Upper lobe of right lung (tissue), 1 donor: ENCODE data around the gene MYO1H. TPM values are rescaled to one million over a fixed set of nuclear protein-coding genes. Genes with fewer than 3 reads are reported as not detected.
"Not testable (repeated sequence)": the region's sequence is repeated elsewhere in the genome, so short reads cannot be mapped to it uniquely, and the experiment has no call there.

Experiments
- ATAC-seq: fragments of 200-7000 bp; cut with Tn5 transposase; one replicate; pipeline ENCODE4 v1.9.1; 2020; ENCODE audit warnings: mild to moderate bottlenecking, moderate library complexity
- DNase-seq: peaks from one replicate; pipeline ENCODE4 v3.0.0-alpha.2; 2020
- H3K27ac ChIP-seq: fragments of 200-600 bp; one replicate; pipeline ENCODE4 v1.8.0; 2022
- H3K27me3 ChIP-seq: fragments of 200-600 bp; one replicate; pipeline ENCODE4 v1.8.0; 2022; ENCODE audit warnings: mild to moderate bottlenecking
- H3K36me3 ChIP-seq: fragments of 200-600 bp; one replicate; pipeline ENCODE4 v1.8.0; 2022
- H3K4me1 ChIP-seq: fragments of 200-600 bp; one replicate; pipeline ENCODE4 v1.8.0; 2022
- H3K4me3 ChIP-seq: fragments of 200-600 bp; one replicate; pipeline ENCODE4 v1.8.0; 2022; ENCODE audit warnings: mild to moderate bottlenecking
- H3K9me3 ChIP-seq: fragments of 200-600 bp; one replicate; pipeline ENCODE4 v1.8.0; 2022
- intact Hi-C: fragments of 100-400 bp; cut with DNase I; formaldehyde crosslinking; loops from one replicate; pipeline ENCODE4 v1.11.0; 2022
- total RNA-seq: library from RNA; stranded (reverse); fragmentation: NEBNext Ultra II Directional; extraction: Animal tissue kit (Norgen Biotek cat#: 25700); gene quantifications from one replicate; pipeline ENCODE4 v1.2.1, GENCODE V29; 2021
- TF ChIP-seq, protein P1 (sequence below): fragments of 200-600 bp; IDR thresholded peaks from one replicate; pipeline ENCODE4 v1.8.0; 2022; ENCODE audit warnings: antibody characterized with exemption
- donor health status: DM: no; HTN: yes; CAD: no; lungs with severe emphysema.

The MYO1H gene
- total RNA-seq, 1 donor from 2014 or later: 0.64 TPM

DNA sequence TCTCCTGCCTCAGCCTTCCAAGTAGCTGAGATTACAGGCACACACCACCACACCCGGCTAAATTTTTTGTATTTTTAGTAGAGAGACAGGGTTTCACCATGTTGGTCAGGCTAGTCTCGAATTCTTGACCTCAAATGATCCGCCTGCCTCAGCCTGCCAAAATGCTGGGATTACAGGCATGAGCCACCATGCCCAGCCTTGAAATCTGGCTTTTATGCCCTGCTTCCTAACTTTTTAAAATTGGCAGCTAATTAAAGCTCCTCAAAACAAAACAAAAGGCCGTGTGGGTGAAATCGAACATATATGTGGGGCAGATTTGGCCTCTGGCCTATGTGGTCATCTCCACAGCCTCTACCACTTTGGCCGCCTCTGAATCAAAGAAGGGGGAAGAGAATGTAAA, 91.5 kb downstream of the MYO1H start:
- Histone ChIP-seq H3K4me3 (no peak overlapping the region), H3K4me1 (no peaks in the 10 kb centered on the region), H3K36me3 (peaks cover 2% of the 10 kb centered on the region), H3K27me3 (no peaks in the 10 kb centered on the region), H3K27ac (no peak overlapping the region), H3K9me3 (no peaks in the 10 kb centered on the region)
- TF ChIP-seq, protein P1, sequence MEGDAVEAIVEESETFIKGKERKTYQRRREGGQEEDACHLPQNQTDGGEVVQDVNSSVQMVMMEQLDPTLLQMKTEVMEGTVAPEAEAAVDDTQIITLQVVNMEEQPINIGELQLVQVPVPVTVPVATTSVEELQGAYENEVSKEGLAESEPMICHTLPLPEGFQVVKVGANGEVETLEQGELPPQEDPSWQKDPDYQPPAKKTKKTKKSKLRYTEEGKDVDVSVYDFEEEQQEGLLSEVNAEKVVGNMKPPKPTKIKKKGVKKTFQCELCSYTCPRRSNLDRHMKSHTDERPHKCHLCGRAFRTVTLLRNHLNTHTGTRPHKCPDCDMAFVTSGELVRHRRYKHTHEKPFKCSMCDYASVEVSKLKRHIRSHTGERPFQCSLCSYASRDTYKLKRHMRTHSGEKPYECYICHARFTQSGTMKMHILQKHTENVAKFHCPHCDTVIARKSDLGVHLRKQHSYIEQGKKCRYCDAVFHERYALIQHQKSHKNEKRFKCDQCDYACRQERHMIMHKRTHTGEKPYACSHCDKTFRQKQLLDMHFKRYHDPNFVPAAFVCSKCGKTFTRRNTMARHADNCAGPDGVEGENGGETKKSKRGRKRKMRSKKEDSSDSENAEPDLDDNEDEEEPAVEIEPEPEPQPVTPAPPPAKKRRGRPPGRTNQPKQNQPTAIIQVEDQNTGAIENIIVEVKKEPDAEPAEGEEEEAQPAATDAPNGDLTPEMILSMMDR: no peak
- intact Hi-C loops: no loop called here
- DNase-seq (no peak), ATAC-seq (no peak)

DNA sequence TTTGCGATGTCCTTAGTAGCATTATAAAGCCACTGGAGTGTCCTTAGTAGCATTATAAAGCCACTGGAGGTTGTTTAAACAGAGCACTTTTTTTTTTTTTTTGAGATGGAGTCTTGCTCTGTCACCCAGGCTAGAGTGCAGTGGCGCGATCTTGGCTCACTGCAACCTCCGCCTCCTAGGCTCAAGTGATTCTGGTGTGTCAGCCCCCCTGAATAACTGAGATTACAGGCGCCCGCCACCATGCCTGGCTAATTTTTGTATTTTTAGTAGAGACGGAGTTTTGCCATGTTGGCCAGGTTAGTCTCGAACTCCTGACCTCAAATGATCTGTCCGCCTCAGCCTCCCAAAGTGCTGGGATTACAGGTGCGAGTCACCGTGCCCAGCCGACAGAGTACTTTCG, 92.3 kb downstream of the MYO1H start:
- ATAC-seq, H3K9me3 ChIP-seq, H3K36me3 ChIP-seq, H3K4me1 ChIP-seq, intact Hi-C loops, H3K27me3 ChIP-seq, H3K4me3 ChIP-seq, DNase-seq, H3K27ac ChIP-seq: not testable (repeated sequence)

DNA sequence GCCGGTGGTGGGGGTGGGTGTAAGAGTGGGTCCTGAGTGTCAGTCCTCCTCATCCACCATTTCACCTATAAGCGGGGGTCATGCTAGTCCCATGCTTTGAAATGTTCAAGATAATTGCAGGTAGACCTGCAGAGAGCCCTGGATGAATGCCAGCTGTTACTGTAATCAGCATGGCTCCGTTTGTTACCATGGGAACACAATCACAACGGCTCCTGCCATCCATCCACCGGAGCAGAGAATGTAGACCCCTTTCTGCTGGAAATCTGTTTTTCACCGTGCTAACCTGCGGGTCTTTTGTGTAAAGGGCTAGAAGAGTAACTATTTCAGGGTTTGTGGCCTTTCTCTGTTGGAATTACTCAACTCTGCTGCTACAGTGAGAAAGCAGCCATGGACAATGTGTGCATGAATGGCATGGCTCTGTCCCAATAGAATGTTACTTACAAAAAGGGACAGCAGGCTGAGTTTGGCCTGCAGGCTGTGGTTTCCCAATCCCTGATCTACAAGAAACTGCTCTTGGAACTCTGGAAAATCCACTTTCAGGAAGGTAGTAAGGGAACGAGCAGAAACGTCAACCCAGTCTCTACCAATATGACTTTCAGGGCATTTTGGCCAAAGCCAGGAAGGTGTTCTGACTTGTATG, 93.3 kb downstream of the MYO1H start:
- Histone ChIP-seq H3K4me1 (peaks cover 10% of the 10 kb centered on the region), H3K36me3 (peaks cover 20% of the 10 kb centered on the region), H3K27me3 (no peaks in the 10 kb centered on the region), H3K9me3 (no peaks in the 10 kb centered on the region), H3K27ac (peak overlapping the region; percentile 27), H3K4me3 (no peak overlapping the region)
- no peak for DNase-seq
- no peak for ATAC-seq
- TF ChIP-seq, protein P1: no peak
- intact Hi-C loops: no loop called here

DNA sequence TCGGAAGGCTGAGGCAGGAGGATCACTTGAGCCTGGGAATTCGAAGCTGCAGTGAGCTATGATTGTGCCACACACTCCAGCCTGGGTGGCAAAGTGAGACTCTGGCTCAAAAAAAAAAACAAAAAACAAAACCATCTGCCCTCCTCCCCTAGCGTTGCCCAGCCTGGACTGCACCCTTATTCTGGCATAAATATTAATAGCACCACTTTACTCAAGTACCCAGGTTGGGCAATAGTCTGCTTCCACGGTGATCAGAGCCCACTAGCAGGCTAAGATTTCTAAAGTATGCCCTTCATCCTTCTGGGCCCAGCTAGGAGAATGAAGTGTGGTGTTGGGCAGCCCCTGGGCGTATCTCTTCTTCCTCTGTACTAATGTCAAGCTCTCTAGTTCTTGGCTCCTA, 96.1 kb downstream of the MYO1H start:
- no peak for DNase-seq
- Histone ChIP-seq H3K4me3 (no peak overlapping the region), H3K4me1 (peaks cover 10% of the 10 kb centered on the region), H3K27me3 (no peaks in the 10 kb centered on the region), H3K27ac (peak overlapping the region; percentile 58), H3K36me3 (peaks cover 48% of the 10 kb centered on the region), H3K9me3 (no peaks in the 10 kb centered on the region)
- intact Hi-C loops: no loop called here
- TF ChIP-seq, protein P1: peak; percentile 35
- peak; percentile 86 for ATAC-seq

DNA sequence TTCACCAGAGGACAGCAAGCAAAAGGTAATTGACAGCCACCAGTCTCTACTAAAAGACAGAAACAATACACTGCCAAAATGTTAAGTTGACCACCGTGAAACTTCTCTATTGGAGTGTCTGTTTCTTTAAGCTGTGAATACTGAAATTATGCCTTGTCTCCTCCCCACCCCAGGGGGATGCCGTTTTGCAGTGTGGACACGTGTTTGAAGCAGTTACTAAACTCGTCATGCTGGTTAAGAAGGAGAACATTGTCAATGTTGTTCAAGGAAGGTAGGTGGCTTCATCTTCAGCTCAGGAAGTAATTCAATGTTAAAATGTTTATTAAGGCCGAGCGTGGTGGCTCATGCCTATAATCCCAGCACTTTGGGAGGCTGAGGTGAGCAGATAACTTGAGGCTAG, 96.6 kb downstream of the MYO1H start:
- Histone ChIP-seq H3K36me3 (peaks cover 52% of the 10 kb centered on the region), H3K9me3 (no peaks in the 10 kb centered on the region), H3K4me3 (no peak overlapping the region), H3K27ac (peak overlapping the region; percentile 58), H3K27me3 (no peaks in the 10 kb centered on the region), H3K4me1 (peaks cover 10% of the 10 kb centered on the region)
- DNase-seq (no peak), ATAC-seq (peak; percentile 51)
- TF ChIP-seq, protein P1: no peak
- intact Hi-C loops: no loop called here

DNA sequence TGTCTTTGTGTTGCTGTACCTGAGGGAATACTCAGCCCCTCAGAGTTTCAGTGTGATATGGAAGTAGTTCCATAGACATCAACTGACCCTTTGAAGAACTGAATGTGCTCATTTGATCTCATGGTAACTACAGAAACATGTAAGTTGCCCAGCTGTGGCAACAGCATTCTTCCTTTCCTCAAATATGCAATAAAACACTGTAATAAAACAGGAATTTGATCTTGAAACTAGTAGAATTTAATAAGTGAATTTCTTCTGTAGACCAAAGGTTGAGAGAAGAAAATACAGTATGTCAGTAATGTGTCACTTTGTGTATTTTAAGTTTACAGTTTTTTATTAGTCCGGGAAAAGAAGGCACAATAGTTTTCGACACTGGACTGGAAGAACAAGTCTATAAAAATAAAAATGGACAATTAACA, 97.5 kb downstream of the MYO1H start:
- H3K27ac ChIP-seq: peak overlapping the region; percentile 58
- no peak overlapping the region for H3K4me3 ChIP-seq
- peaks cover 57% of the 10 kb centered on the region for H3K36me3 ChIP-seq
- TF ChIP-seq, protein P1: no peak
- intact Hi-C loops: no loop called here
- H3K27me3 ChIP-seq: no peaks in the 10 kb centered on the region
- H3K9me3 ChIP-seq: no peaks in the 10 kb centered on the region
- ATAC-seq: no peak
- DNase-seq: no peak
- H3K4me1 ChIP-seq: peaks cover 10% of the 10 kb centered on the region
